Activated CD4-positive, alpha-beta T cell treated with anti-CD3 and anti-CD28 coated beads, Interleukin-2, amount 10 ng/mL, durations not matched to agents 24 days and 14 days (primary cell): ENCODE results near the gene KCNN3. TPM values are rescaled to one million over a fixed set of nuclear protein-coding genes. Genes with fewer than 3 reads are reported as not detected.

Source experiments
- DNase-seq: peaks from one replicate; pipeline ENCODE4 v3.0.0; 2022
- H3K27ac Mint-ChIP-seq: one replicate; pipeline ENCODE4 v1.8.0; 2022; ENCODE audit warnings: mild to moderate bottlenecking, mixed read lengths
- H3K27me3 Mint-ChIP-seq: one replicate; pipeline ENCODE4 v1.8.0; 2022; ENCODE audit warnings: mixed read lengths
- H3K36me3 Mint-ChIP-seq: one replicate; pipeline ENCODE4 v1.8.0; 2022; ENCODE audit warnings: low read depth, mild to moderate bottlenecking, mixed read lengths
- H3K4me1 Mint-ChIP-seq: one replicate; pipeline ENCODE4 v1.8.0; 2021; ENCODE audit warnings: mixed read lengths
- H3K4me3 Mint-ChIP-seq: one replicate; pipeline ENCODE4 v1.8.0; 2022; ENCODE audit warnings: mild to moderate bottlenecking, moderate library complexity, mixed read lengths
- H3K9me3 Mint-ChIP-seq: one replicate; pipeline ENCODE4 v1.8.0; 2021; ENCODE audit warnings: mixed read lengths
- intact Hi-C: fragments of 100-400 bp; cut with micrococcal nuclease; formaldehyde crosslinking; loops from one replicate; pipeline ENCODE4 v1.15.1; 2023
- total RNA-seq: library from RNA; stranded (reverse); gene quantifications from 2 replicates; pipeline ENCODE4 v1.2.3, GENCODE V29; 2022

The KCNN3 gene
- total RNA-seq, 1 donor from 2014 or later = 0.35 TPM

DNA sequence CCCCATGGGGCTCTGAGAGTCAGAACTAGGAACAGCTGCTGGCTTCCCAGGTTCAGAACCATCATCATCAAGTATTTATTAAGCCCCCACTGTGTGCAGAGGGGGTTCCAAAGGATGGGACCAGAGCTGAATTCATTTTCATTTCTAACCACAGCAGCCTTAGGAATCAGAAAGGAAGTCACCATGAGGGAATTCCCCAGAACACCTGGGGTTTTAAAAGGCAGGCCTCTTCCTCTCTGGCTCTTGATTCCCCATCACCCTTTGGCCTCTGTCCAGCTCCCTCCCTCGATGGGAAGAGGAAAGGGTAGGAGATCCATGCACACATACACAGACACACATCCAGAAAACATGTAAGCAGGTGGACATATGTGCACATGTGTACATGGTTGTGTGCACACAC lies 1.3 kb upstream of the KCNN3 start:
- Mint-ChIP-seq H3K4me3 (no peak overlapping the region), H3K4me1 (peaks cover 36% of the 10 kb centered on the region), H3K9me3 (no peaks in the 10 kb centered on the region), H3K36me3 (no peaks in the 10 kb centered on the region), H3K27ac (no peak overlapping the region), H3K27me3 (peaks cover 30% of the 10 kb centered on the region)
- no peak for DNase-seq
- intact Hi-C loops = loop anchor here (5.0 kb wide), 2 partner anchors 104 to 124 kb away; no protein-coding TSS in a partner anchor

- Mint-ChIP-seq H3K4me1 (peaks cover 38% of the 10 kb centered on the region), H3K27ac (no peak overlapping the region), H3K36me3 (no peaks in the 10 kb centered on the region), H3K9me3 (no peaks in the 10 kb centered on the region), H3K4me3 (no peak overlapping the region), H3K27me3 (peaks cover 35% of the 10 kb centered on the region)
- intact Hi-C loops = loop anchor here (5.0 kb wide), 2 partner anchors 103 to 123 kb away; no protein-coding TSS in a partner anchor
- DNase-seq = no peak
Measured at GRCh38 chr1:154870734-154871133, 653 bp upstream of the KCNN3 start.

GRCh38 chr1:154869351-154870114 lies 548 bp downstream of the KCNN3 start:
- no peaks in the 10 kb centered on the region for H3K36me3 Mint-ChIP-seq
- no peak for DNase-seq
- H3K4me1 Mint-ChIP-seq = peaks cover 41% of the 10 kb centered on the region
- intact Hi-C loops = loop anchor here (5.0 kb wide), 2 partner anchors 102 to 122 kb away; no protein-coding TSS in a partner anchor
- peaks cover 32% of the 10 kb centered on the region for H3K27me3 Mint-ChIP-seq
- H3K4me3 Mint-ChIP-seq = peak overlapping the region; percentile 53
- no peak overlapping the region for H3K27ac Mint-ChIP-seq
- H3K9me3 Mint-ChIP-seq = no peaks in the 10 kb centered on the region

DNA sequence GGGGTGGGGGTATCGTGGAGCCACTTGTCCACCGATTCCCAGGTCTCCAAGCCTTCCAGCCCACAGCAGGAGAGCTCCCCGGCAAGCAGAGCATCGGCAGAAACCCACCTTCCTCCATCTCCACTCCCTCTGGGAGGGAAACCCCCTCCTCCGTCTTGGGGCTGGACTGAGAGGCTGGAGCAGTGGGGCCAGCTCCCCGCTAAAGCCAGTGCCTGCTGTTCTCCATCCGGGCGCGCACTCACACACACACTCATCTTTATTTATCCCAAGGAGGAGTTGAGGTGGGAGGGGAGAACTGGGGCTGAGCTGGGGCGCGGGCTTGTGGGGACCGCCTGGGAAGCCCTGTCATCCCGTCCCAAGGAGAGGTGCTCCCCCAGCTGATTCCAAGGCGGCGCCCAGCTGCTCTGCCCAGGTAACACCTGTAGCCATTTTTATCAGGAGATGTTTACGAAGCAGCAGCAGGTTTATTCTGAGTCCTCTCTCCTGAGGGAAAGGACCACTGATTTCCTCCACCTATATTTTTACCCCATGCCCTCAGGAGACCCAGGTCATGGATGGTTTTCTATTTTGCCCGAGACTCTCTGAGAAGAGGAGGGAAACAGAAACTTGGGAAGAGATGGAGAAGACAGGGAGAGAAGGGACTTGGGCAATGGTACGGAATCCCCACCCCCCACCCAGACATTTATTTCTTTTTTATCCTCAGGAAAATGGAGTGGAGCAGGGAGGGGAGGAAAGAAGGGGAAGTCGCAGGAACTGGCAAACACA lies 2.1 kb downstream of the KCNN3 start:
- H3K4me3 Mint-ChIP-seq = no peak overlapping the region
- no peak for DNase-seq
- no peaks in the 10 kb centered on the region for H3K9me3 Mint-ChIP-seq
- H3K36me3 Mint-ChIP-seq = no peaks in the 10 kb centered on the region
- no peak overlapping the region for H3K27ac Mint-ChIP-seq
- peaks cover 32% of the 10 kb centered on the region for H3K27me3 Mint-ChIP-seq
- intact Hi-C loops = no loop called here
- H3K4me1 Mint-ChIP-seq = peaks cover 37% of the 10 kb centered on the region

- intact Hi-C loops = no loop called here
- no peak for DNase-seq
- H3K9me3 Mint-ChIP-seq = no peaks in the 10 kb centered on the region
- peaks cover 34% of the 10 kb centered on the region for H3K4me1 Mint-ChIP-seq
- H3K4me3 Mint-ChIP-seq = no peak overlapping the region
- no peaks in the 10 kb centered on the region for H3K36me3 Mint-ChIP-seq
- no peak overlapping the region for H3K27ac Mint-ChIP-seq
- H3K27me3 Mint-ChIP-seq = peaks cover 32% of the 10 kb centered on the region
Measured at GRCh38 chr1:154867064-154867825, 2.8 kb downstream of the KCNN3 start.

DNA sequence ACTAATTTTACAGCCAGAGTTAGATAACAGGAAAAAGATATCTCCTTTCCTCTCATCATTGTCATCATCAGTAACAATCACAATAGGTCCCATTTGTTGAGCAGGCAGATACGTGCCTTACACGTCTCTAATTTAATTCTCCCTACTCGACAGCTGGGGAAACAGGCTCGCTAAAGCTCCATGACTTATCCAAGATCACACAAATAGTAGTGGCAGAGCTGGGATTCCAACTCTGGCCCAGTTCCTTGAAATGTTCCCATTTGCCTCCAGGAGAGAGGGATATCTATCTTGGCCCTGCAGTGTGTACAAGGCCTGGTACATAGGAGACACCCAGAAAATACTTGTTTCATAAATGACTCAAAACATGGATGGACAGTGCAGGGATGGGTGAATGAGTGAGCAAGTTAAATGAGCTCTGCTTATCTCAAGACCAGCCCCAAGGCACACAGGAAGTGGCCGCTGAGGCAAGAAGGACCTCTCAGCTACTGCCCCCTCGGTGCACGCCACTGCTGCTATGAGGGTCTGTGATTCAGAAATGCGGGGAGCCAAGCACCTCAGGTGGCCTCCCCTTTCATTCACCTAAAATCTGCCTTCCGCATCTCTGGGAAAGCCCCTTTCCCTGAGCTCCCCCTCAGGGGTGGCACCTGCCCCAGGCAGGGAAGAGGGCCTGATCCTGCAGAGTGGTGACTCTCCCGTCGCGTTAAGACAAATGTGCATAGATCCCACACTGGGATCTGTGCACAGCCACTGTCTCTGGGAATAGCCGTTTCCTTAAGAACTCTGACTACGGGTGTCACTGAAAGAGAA lies 3.6 kb downstream of the KCNN3 start:
- Mint-ChIP-seq H3K36me3 (no peaks in the 10 kb centered on the region), H3K4me1 (peaks cover 29% of the 10 kb centered on the region), H3K4me3 (no peak overlapping the region), H3K27me3 (peaks cover 32% of the 10 kb centered on the region), H3K27ac (peak overlapping the region; percentile 4), H3K9me3 (no peaks in the 10 kb centered on the region)
- no peak for DNase-seq
- intact Hi-C loops = no loop called here

GRCh38 chr1:154865442-154866256 lies 4.4 kb downstream of the KCNN3 start:
- Mint-ChIP-seq H3K9me3 (no peaks in the 10 kb centered on the region), H3K4me3 (no peak overlapping the region), H3K36me3 (no peaks in the 10 kb centered on the region), H3K4me1 (peaks cover 22% of the 10 kb centered on the region), H3K27me3 (peaks cover 32% of the 10 kb centered on the region), H3K27ac (peak overlapping the region; percentile 4)
- no peak for DNase-seq
- intact Hi-C loops = no loop called here

DNA sequence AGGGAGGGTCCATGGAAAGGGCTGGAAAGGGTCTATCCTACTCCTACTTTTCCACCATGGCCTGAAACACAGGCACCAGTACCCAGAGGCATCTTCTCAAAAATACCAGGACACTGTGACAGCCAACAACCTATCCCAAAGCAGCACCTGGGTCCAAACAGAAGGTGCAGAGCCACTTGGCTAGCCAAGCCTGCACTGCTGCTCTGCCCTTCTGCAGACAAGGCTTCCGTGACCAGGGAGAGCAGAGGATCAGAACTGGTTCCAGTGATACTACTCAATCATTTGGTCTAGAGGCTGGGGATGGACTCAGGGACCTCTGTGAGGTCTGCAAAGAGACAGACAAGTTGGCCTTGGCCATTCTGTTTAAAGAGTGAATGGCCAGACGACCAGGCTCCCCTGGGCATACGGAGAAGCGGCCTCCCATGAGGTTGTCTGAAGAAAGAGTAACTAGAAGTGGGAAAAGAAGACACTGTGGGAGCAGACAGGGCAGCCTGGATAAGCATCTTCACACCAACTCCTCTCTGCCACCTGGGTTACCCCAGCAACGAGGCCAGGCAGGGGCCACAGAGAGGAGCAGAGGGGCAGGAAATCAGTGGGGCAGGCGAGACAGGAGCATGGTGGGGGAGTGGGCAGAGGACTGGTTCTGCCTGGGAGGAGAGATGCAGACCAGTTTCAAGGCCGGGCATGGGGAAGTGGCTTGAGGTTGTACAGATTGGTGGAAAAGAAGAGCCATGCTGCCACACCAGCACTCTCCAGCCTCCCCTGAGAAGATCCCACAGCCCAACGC lies 5.7 kb downstream of the KCNN3 start:
- H3K27ac Mint-ChIP-seq = no peak overlapping the region
- intact Hi-C loops = no loop called here
- no peak overlapping the region for H3K4me3 Mint-ChIP-seq
- H3K27me3 Mint-ChIP-seq = peaks cover 23% of the 10 kb centered on the region
- DNase-seq = no peak
- peaks cover 23% of the 10 kb centered on the region for H3K4me1 Mint-ChIP-seq
- H3K36me3 Mint-ChIP-seq = no peaks in the 10 kb centered on the region
- H3K9me3 Mint-ChIP-seq = no peaks in the 10 kb centered on the region

DNA sequence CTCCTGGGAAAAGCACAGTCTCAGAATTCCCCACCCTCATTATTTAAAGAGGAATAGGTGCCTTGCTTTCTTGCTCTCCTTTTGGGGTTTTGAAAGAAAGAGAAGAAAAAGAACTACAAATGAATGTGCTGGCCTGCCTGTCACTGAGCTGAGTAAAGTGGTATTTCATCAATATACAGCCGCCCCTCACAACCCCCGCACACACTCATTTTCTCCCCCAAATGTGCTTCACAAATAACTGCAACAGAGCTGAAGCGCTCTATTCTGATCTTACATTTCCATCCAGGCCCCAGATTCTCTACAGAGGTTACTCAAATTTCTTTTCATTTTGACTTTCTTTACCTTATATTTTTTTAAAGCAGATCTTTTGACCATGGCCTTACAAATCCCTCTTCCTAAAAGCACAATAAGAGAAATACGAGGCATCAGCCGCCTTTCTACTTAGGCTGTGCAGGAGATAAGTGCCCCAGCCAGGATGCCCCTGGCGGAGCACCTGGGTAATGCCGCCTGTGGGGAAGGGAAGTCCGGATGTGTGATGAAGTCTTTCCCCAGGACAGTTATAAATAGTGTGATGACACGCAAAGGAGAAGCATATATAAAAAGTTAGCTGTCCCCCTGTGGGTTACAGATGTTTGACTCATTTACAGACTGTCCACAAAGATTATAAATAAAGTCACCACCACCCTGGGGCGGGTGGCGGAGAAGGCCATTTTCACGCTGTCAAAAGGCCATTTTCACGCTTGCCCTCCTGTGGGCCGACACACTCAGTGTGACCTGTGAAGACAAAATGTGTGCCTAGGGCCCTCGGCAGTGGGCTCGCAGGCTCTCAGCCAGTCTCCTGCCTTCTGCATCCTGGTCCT lies 6.5 kb downstream of the KCNN3 start:
- intact Hi-C loops = no loop called here
- peaks cover 20% of the 10 kb centered on the region for H3K4me1 Mint-ChIP-seq
- peak overlapping the region; percentile 8 for H3K27ac Mint-ChIP-seq
- no peaks in the 10 kb centered on the region for H3K9me3 Mint-ChIP-seq
- H3K36me3 Mint-ChIP-seq = no peaks in the 10 kb centered on the region
- H3K27me3 Mint-ChIP-seq = peaks cover 15% of the 10 kb centered on the region
- peak; percentile 67 for DNase-seq
- H3K4me3 Mint-ChIP-seq = no peak overlapping the region

GRCh38 chr1:154862907-154863306 lies 7.2 kb downstream of the KCNN3 start:
- peaks cover 19% of the 10 kb centered on the region for H3K4me1 Mint-ChIP-seq
- no peak overlapping the region for H3K4me3 Mint-ChIP-seq
- H3K9me3 Mint-ChIP-seq = no peaks in the 10 kb centered on the region
- peaks cover 9% of the 10 kb centered on the region for H3K27me3 Mint-ChIP-seq
- intact Hi-C loops = no loop called here
- no peak for DNase-seq
- peak overlapping the region; percentile 34 for H3K27ac Mint-ChIP-seq
- H3K36me3 Mint-ChIP-seq = no peaks in the 10 kb centered on the region

DNA sequence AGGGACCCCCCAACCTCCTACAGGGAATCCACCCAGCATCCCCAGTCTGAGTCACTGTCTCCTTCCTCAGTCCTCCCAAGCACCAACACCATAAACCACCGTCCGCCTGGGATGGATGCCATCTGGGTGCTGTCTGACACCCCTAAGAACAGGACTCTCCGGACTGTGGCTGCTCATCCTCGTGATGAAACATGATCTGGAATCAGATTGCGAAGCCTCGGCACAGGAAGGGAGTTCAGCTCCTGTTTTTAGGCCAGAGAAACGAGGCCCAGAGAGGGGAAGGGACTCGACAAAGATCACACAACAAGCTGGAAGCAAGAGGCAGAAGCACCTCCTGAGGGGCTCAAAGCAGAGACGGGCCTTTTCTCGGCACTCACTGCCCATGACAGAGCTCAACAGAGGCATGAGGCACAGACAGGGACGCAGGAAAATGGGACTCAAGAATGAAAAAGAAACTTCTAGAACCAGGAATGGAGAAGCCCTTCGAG lies 8.4 kb downstream of the KCNN3 start:
- peaks cover 4% of the 10 kb centered on the region for H3K27me3 Mint-ChIP-seq
- no peak overlapping the region for H3K27ac Mint-ChIP-seq
- H3K9me3 Mint-ChIP-seq = no peaks in the 10 kb centered on the region
- no peaks in the 10 kb centered on the region for H3K36me3 Mint-ChIP-seq
- intact Hi-C loops = no loop called here
- H3K4me1 Mint-ChIP-seq = peaks cover 22% of the 10 kb centered on the region
- no peak for DNase-seq
- H3K4me3 Mint-ChIP-seq = no peak overlapping the region
